ENCODE results near the gene RGSL1.

The RGSL1 gene

DNA sequence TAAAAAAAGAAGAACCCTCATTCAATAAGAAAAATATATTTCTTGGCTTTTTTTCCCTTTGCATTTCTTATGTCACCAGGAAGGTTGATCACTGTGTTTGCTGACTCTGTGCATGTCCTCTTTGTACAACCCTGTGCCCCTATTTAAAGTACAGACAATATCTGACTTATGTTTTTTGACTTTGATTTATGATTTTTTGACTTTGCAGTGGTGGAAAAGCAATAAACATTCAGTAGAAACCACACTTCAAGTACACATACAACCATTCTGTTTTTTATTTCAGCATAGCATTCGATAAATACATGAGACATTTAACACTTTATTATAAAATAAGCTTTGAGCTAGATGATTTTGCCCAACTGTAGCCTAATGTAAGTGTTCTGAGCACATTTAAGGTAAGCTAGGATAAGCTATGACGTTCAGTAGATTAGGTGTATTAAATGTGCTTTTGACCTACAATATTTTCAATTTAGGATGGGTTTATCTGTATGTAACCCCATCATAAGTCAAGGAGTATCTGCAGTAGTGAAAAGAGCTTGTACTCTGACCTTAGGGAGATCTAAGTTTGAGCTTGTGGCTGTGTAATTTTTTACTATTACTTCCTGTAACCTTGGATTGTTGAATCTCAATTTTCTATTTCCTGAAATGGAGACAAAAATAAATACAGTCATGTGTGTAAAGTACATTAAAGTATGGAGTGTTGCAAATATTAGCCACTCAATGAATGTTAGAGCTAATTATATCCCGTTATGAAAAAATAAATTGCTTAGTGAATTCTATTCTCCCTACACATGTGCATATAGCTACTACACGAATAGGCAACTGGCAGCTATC is 137.9 kb downstream of the RGSL1 start:
- no peak for DNase-seq (ENCODE audit: low read depth in 2 of 2, low spot score in 1 of 2)

DNA sequence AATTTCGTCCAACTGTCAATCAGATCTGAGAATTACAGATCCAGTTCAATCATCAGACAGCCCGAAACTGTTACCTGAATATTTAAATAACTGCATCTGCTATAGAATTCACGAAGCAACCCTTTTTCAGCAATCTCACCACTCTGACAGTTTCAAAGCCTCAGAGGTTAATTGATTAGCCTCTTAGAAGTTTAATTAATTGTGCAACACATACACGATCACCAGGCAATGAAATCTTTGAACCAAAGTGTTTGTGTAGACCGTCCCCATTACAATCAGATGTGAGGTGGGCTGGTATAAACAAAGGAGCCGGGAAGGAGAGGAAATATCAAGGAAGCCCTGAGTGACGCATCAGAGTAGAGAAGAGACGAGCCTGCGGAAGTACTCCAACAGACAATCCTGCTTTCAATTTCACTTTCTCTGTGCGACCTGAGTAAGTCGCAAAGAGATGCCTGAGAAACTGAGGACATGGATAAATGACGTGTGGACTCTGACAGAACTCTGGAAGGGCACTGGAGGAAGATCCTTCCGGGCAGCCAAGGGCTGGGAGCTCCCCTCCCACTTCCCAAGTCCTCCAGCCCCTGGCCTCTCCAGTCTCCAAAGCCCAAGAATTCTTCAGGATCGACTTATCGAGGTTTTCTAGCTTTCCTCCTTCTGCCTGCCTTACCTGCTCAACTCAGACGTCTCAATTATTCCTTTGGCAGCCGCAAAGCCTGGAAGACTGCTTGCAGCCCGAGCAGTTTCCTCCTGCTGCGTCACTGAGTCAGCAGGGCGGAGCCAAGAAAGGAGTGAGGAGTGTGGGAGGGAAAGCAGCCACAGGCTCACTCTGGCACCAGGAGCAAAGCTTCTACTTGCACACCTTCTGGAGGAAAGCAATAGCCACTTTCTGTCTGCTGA is 138.8 kb downstream of the RGSL1 start, which contains the start of gene RNASEL:
Gene RNASEL (minus strand): TSS at position 757 of the 897 bp plus-strand sequence. CDS start 2,450 bp downstream, outside the sequence.
- DNase-seq (ENCODE audit: low read depth in 2 of 2, low spot score in 1 of 2), result peak in 1 of 2 donors; percentile 38

GRCh38 chr1:182589520-182589919 is 139.6 kb downstream of the RGSL1 start:
- DNase-seq (ENCODE audit: low read depth in 2 of 2, low spot score in 1 of 2), result no peak

- no peak for DNase-seq (ENCODE audit: low read depth in 2 of 2, low spot score in 1 of 2)
These were observed 140.0 kb downstream of the RGSL1 start for GRCh38 chr1:182589931-182590330.

DNA sequence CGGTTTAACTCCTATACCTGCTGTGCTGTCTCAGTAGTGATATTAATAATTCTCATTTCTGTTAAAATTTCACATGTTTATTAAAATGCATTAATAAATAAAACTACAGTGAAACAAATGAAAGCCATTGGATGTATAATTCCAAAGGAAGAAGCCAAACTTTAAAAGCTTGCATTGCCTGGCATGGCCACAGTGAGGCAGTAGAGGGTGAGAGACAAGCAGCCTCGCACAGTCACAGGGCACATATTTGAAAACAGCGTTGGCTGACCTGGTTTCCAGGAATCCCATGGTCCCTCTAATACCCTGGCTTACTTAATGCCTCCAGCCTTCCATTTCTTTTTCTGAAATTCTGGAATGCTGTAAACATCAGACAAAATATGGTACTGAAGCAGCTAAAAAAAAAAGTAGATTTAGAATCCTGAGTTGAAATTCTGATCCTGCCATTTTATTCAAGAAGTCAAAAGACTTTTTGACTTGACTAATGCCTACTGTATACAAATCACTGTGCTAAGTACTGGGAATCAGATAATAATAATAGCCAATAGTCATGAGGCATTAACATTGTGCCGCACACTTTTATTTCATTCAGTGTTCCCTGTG is 145.8 kb downstream of the RGSL1 start:
- peak in 1 of 2 donors; percentile 34 for DNase-seq (ENCODE audit: low read depth in 2 of 2, low spot score in 1 of 2)

GRCh38 chr1:182596934-182597333 is 147.0 kb downstream of the RGSL1 start:
- no peak for DNase-seq (ENCODE audit: low read depth in 2 of 2, low spot score in 1 of 2)

- DNase-seq (ENCODE audit: low read depth in 2 of 2, low spot score in 1 of 2), result no peak
These were observed 148.3 kb downstream of the RGSL1 start for GRCh38 chr1:182598296-182598695.

- no peak for DNase-seq (ENCODE audit: low read depth in 2 of 2, low spot score in 1 of 2)
These were observed 149.4 kb downstream of the RGSL1 start for GRCh38 chr1:182599339-182599738.

GRCh38 chr1:182600036-182600713 is 150.2 kb downstream of the RGSL1 start:
- DNase-seq (ENCODE audit: low read depth in 2 of 2, low spot score in 1 of 2), result no peak

- no peak for DNase-seq (ENCODE audit: low read depth in 2 of 2, low spot score in 1 of 2)
These were observed 150.9 kb downstream of the RGSL1 start for GRCh38 chr1:182600745-182601415.

GRCh38 chr1:182601416-182601786 is 151.5 kb downstream of the RGSL1 start:
- peak in 1 of 2 donors; percentile 47 for DNase-seq (ENCODE audit: low read depth in 2 of 2, low spot score in 1 of 2)

DNA sequence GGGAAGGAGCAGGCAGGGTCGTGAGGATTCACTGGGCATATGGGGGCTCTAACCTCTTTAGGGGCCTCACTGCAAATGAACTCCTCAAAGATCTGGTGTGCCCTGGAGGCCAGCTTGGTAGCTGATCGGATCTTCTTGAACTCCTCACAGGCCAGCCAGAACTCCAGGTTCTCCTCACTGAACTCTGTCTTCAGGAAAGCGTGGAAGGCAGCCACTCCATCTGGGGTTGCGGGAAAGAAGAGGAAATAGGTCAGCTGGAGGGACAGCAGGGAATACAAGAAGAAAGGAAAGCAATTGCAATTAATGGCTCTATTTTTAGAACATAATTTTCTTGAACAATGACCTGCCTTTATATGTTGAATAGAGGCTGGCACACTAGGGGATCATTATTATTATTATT is 152.0 kb downstream of the RGSL1 start:
- no peak for DNase-seq (ENCODE audit: low read depth in 2 of 2, low spot score in 1 of 2)

- DNase-seq (ENCODE audit: low read depth in 2 of 2, low spot score in 1 of 2), result no peak
These were observed 153.1 kb downstream of the RGSL1 start for GRCh38 chr1:182602935-182603645.

DNA sequence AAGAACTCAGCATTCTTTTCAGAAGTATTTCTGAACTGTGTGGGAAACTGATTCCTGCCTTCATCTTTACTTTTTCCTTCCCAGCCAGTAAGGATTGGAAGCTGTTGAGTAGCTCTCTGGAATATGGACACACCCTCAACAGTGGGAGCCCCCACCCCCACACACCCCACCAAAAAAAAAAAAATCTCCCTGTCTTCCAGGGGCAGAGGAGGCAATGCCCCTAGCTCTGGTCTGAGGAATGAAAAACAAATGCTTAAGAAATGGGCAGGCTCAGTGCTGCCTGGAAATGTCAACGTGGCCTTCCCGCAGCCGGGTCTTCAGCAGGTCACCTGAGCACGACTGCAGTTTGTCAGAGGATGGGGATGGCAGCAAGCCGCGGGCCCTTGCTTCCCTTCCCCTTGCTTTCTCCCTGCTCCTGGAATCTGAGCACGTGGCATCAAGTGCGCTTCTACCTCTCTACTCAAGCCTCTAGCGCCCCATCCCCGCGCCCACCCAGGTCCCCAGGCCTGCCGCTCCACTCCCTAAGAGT is 153.8 kb downstream of the RGSL1 start:
- no peak for DNase-seq (ENCODE audit: low read depth in 2 of 2, low spot score in 1 of 2)

DNA sequence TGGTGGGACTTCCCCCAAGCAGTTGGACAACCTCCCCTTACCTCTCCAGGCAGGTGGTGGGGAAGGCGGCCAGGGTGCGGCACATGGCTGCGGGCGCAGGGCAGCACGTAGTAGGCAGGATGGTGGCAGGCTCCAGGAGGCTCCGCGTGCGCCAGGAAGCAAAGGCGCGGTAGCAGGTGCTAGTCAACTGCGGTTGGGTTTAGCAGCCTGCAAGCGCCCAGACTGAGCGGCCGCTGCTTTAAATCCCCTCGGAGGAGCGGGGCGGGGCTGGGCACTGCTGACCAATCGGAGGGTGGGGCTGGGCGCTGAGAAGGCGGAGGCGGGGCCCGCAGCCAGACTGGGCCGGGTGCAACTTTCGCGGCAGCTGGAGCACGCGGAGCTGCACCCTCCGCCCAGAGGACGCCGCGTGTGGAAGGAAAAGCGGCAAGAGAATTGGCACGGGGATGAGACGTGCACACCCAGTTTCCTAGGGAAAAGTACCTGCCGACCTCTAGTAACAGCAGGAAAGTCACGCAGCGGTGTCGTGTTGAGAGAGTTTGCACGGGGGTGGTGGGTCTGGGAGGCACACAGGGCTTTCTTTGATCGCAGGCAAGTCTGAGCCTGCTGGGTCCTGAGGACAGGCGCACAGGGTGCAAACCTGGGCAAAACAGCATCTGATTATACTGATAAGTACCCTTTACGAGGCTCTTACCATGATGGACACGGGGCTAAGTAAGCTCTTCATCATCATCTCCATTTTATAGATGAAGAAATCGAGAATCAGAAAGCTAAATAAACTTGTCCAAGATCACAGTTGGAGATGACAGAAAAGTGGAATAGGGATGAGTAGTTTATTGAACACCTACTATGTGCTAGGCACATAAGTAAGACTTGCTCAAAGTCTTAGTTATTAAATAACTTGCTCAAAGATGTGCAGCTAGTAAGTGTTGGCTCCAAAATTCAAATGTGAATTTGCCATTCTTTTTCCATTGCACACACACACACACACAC is 154.5 kb downstream of the RGSL1 start, which contains the start of gene RGS16:
Gene RGS16 (minus strand): TSS at position 215 of the 990 bp plus-strand sequence. CDS start 130 bp downstream, at position 85.
- DNase-seq (ENCODE audit: low read depth in 2 of 2, low spot score in 1 of 2), result peak; percentile 70 to 72

DNA sequence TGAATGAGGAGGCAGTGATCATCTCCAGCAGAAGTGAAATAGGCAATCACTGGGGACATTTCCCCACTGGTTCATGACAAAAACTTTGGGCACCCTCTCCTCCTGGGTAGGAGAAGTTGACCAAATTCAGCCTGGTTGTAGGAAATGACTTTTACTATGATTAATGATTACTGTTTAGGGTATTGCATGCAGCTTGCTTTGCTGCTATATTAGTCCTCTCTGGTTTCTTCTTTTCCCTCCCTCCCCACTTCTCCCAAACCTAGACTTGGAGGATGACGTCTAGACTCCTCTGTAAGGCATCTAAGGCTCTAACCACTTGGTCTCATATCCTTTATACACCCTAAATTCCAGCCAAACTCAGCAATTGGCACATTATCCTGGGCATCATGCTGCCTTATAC is 157.6 kb downstream of the RGSL1 start:
- DNase-seq (ENCODE audit: low read depth in 2 of 2, low spot score in 1 of 2), result no peak

GRCh38 chr1:182608236-182608635 is 158.3 kb downstream of the RGSL1 start:
- DNase-seq (ENCODE audit: low read depth in 2 of 2, low spot score in 1 of 2), result no peak
